Endothelial cell of umbilical vein (primary cell): ENCODE measurements around the gene RIMKLB. TPM values are rescaled to one million over a fixed set of nuclear protein-coding genes. Genes with fewer than 3 reads are reported as not detected.

Experiments
- BruUV-seq: library from RNA; stranded (reverse); fragments of 400-500 nt; replicated peaks from 2 replicates; lab custom pipeline; 2021; lab: Mats Ljungman, UMichigan
- CTCF ChIA-PET: fragments of 300-600, 350-600 bp; sonication (Branson Sonifier 250); formaldehyde crosslinking; loops from one replicate; lab custom pipeline; 2021; ENCODE audit warnings: antibody characterized with exemption, inconsistent platforms; lab: Charles Lee
- POLR2A ChIA-PET: fragments of 300-600, 350-600 bp; sonication (Branson Sonifier 250); formaldehyde crosslinking; loops from one replicate; lab custom pipeline; 2021; ENCODE audit warnings: antibody characterized with exemption, inconsistent platforms; lab: Charles Lee
- DNase-seq: peaks from one replicate; pipeline ENCODE4 v3.0.0-alpha.2; 2011; ENCODE audit warnings: low read depth, low spot score
- FAIRE-seq: peaks from 2 replicates; lab custom pipeline; 2011; peaks lifted over from hg19 to GRCh38; lab: Jason Lieb, UNC
- H2AFZ ChIP-seq: 2 replicates; pipeline ENCODE4 v1.6.0; 2012; ENCODE audit warnings: low read depth, low read length, control low read depth, inconsistent platforms
- H3K27ac ChIP-seq: 2 replicates; pipeline ENCODE4 v1.5.1; 2011; ENCODE audit warnings: low read depth, mild to moderate bottlenecking, control low read depth, low read length, moderate library complexity; ENCODE audit not compliant: insufficient read depth
- H3K27me3 ChIP-seq, 2 experiments: 2 replicates each; pipeline versions ENCODE4 v1.6.0 to v1.6.1; 2011; ENCODE audit warnings: low read length in 2 of 2, mixed read lengths in 1 of 2; ENCODE audit not compliant: control insufficient read depth in 2 of 2, insufficient read depth in 2 of 2
- H3K36me3 ChIP-seq, 2 experiments: 2 replicates in 1 of 2; 3 replicates in 1 of 2; pipeline ENCODE4 v1.5.1; 2011; ENCODE audit warnings: low read length in 2 of 2, mild to moderate bottlenecking in 1 of 2, moderate library complexity in 1 of 2; ENCODE audit not compliant: control insufficient read depth in 2 of 2, insufficient read depth in 2 of 2; ENCODE audit errors: extremely low read depth in 1 of 2
- H3K4me1 ChIP-seq: 3 replicates; pipeline ENCODE4 v1.5.1; 2011; ENCODE audit warnings: mild to moderate bottlenecking, low read length; ENCODE audit not compliant: control insufficient read depth, insufficient read depth; ENCODE audit errors: extremely low read depth
- H3K4me2 ChIP-seq: 2 replicates; pipeline ENCODE4 v1.6.1; 2011; ENCODE audit warnings: low read length, control low read depth, mixed read lengths; ENCODE audit not compliant: insufficient read depth
- H3K4me3 ChIP-seq, 3 experiments: fragments of 200-600 bp in 1 of 3; sonication (generic), shearing (Covaris generic) in 1 of 3; replicated peaks in 1 of 3; 2 replicates each; pipeline ENCODE4 v1.5.1; 2011 to 2016; ENCODE audit warnings: control low read depth in 3 of 3, low read length in 3 of 3, mild to moderate bottlenecking in 2 of 3, inconsistent platforms in 1 of 3, low read depth in 1 of 3, moderate library complexity in 1 of 3; ENCODE audit not compliant: insufficient read depth in 1 of 3
- H3K79me2 ChIP-seq: 2 replicates; pipeline ENCODE4 v1.6.0; 2012; ENCODE audit warnings: low read length, inconsistent platforms; ENCODE audit not compliant: control insufficient read depth, insufficient read depth
- H3K9ac ChIP-seq: replicated peaks from 2 replicates; pipeline ENCODE3; 2011; ENCODE audit warnings: low read length, control low read depth; ENCODE audit not compliant: insufficient read depth; ENCODE audit errors: extremely low read depth
- H3K9me1 ChIP-seq: replicated peaks from 3 replicates; pipeline ENCODE4 v1.6.0; 2011; ENCODE audit warnings: mild to moderate bottlenecking, low read length; ENCODE audit not compliant: control insufficient read depth, insufficient read depth; ENCODE audit errors: extremely low read depth
- H3K9me3 ChIP-seq: replicated peaks from 2 replicates; pipeline ENCODE4 v1.5.1; 2012; ENCODE audit warnings: low read length, inconsistent platforms; ENCODE audit not compliant: control insufficient read depth, insufficient read depth
- H4K20me1 ChIP-seq: replicated peaks from 2 replicates; pipeline ENCODE3; 2011; ENCODE audit warnings: mild to moderate bottlenecking, low read length; ENCODE audit not compliant: control insufficient read depth, insufficient read depth; ENCODE audit errors: extremely low read depth
- EZH2 ChIP-seq: IDR thresholded peaks from 2 replicates; pipeline ENCODE4 v1.6.1; 2012; ENCODE audit warnings: borderline replicate concordance, low read depth, mild to moderate bottlenecking, moderate library complexity, low read length, inconsistent platforms; ENCODE audit not compliant: severe bottlenecking
- FOS ChIP-seq: IDR thresholded peaks from 2 replicates; pipeline ENCODE4 v1.6.1; 2011; ENCODE audit warnings: mild to moderate bottlenecking, low read length, moderate library complexity, borderline replicate concordance; ENCODE audit not compliant: insufficient read depth
- GATA2 ChIP-seq: IDR thresholded peaks from 2 replicates; pipeline ENCODE4 v1.7.0; 2011; ENCODE audit warnings: low read depth, mild to moderate bottlenecking, moderate library complexity, mixed read lengths, low read length; ENCODE audit not compliant: insufficient read length, insufficient read depth
- JUN ChIP-seq: IDR thresholded peaks from 2 replicates; pipeline ENCODE4 v1.6.1; 2011; ENCODE audit warnings: borderline replicate concordance, low read depth; ENCODE audit not compliant: insufficient read length, insufficient read depth
- MYC ChIP-seq: IDR thresholded peaks from one replicate; pipeline ENCODE4 v1.6.1; 2011; ENCODE audit warnings: mild to moderate bottlenecking, low read depth, low read length
- POLR2A ChIP-seq: IDR thresholded peaks from 2 replicates; pipeline ENCODE4 v1.6.1; 2012; ENCODE audit warnings: low read depth, mild to moderate bottlenecking, control low read depth, low read length
- POLR2AphosphoS5 ChIP-seq: IDR thresholded peaks from 2 replicates; pipeline ENCODE4 v1.6.1; 2012; ENCODE audit warnings: low read depth, mild to moderate bottlenecking, control low read depth, low read length, moderate library complexity; ENCODE audit not compliant: insufficient read depth
- dilution Hi-C: fragments of 300-500 bp; cut with MboI; formaldehyde crosslinking; loops from one replicate; pipeline ENCODE4 v1.15.0; 2019; ENCODE audit warnings: low sequenced_read_pairs; ENCODE audit not compliant: extremely low pct_ligation_motif_present
- intact Hi-C: fragments of 100-400 bp; cut with micrococcal nuclease; formaldehyde crosslinking; loops from one replicate; pipeline ENCODE4 v1.10.0; 2022
- polyA plus RNA-seq, 4 experiments: library from polyadenylated mRNA; depleted of rRNA in 3 of 4; stranded (reverse) in 3 of 4; unstranded in 1 of 4; fragments of >200 nt; gene quantifications; 2 replicates each; pipeline versions ENCODE4 v1.2.1 to v1.2.3, GENCODE V29; 2011 to 2012; ENCODE audit warnings: missing spikeins in 1 of 4
- total RNA-seq: library from RNA; stranded (reverse); gene quantifications from 2 replicates; pipeline ENCODE4 v1.2.3, GENCODE V29; 2021
- TF ChIP-seq, protein P1 (sequence below), 2 donors: IDR thresholded peaks; 1 replicate in 1 of 2; 2 replicates in 1 of 2; pipeline ENCODE4 v1.5.1; 2011; ENCODE audit warnings: low read length in 2 of 2, mild to moderate bottlenecking in 2 of 2, moderate library complexity in 2 of 2, control low read depth in 1 of 2, inconsistent platforms in 1 of 2, low read depth in 1 of 2; ENCODE audit not compliant: insufficient read depth in 1 of 2; ENCODE audit errors: extremely low read depth in 1 of 2
- TF ChIP-seq, protein P2 (sequence below): IDR thresholded peaks from 2 replicates; pipeline ENCODE4 v1.6.1; 2011; ENCODE audit not compliant: insufficient read depth, insufficient read length

RIMKLB gene
- total and polyA plus RNA-seq, 2 donors (not counting 3 experiments of a cell fraction or from before 2014, with no cell fraction given), result 35.5 to 64.3 TPM

DNA sequence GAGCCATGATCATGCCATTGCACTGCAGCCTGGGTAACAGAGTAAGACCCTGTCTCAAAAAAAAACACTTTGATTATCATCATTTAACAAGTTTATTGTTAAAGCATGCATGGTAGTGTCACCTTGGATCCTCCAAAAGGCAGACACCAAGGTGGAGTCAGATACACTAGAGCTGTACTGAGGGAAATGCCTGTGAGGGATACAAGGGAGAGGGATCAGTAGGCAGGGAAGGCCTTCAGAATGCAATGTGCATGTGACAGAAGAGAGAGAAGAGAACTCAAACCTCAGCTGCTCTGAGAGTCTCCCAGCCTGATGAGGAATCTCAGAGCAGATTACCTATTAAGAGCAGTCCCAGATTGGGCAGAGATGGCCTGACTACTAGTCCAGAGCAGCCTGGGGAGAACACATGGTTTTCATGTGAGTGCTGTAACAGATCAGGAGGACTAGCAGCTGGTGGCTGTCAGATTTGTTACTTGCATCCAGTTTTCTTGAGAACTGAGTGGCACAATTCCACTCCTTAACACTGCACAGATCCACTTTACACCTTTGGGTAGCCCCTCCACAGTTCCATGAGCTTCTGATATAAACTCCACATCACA is 86.6 kb downstream of the RIMKLB start:
- Histone ChIP-seq H3K36me3 (peaks cover 0 to 2% of the 10 kb centered on the region in 2 experiments), H4K20me1 (no peaks in the 10 kb centered on the region), H3K4me2 (no peak overlapping the region), H3K4me3 (no peak overlapping the region), H2AFZ (no peak overlapping the region), H3K79me2 (no peaks in the 10 kb centered on the region), H3K27me3 (no peaks in the 10 kb centered on the region), H3K9me1 (no peaks in the 10 kb centered on the region), H3K9ac (no peak overlapping the region), H3K9me3 (no peaks in the 10 kb centered on the region), H3K4me1 (peaks cover 1% of the 10 kb centered on the region), H3K27ac (no peak overlapping the region)
- CTCF ChIA-PET, result interaction anchor here (1.1 to 3.2 kb wide), 2 partner anchors 28 to 106 kb away, joined by 3 to 9 read pairs; no protein-coding TSS in a partner anchor
- dilution Hi-C loops, result no loop called here
- TF ChIP-seq FOS (no peak), EZH2 (no peak), POLR2AphosphoS5 (no peak), MYC (no peak), GATA2 (no peak), JUN (no peak), POLR2A (no peak)
- TF ChIP-seq, protein P1, sequence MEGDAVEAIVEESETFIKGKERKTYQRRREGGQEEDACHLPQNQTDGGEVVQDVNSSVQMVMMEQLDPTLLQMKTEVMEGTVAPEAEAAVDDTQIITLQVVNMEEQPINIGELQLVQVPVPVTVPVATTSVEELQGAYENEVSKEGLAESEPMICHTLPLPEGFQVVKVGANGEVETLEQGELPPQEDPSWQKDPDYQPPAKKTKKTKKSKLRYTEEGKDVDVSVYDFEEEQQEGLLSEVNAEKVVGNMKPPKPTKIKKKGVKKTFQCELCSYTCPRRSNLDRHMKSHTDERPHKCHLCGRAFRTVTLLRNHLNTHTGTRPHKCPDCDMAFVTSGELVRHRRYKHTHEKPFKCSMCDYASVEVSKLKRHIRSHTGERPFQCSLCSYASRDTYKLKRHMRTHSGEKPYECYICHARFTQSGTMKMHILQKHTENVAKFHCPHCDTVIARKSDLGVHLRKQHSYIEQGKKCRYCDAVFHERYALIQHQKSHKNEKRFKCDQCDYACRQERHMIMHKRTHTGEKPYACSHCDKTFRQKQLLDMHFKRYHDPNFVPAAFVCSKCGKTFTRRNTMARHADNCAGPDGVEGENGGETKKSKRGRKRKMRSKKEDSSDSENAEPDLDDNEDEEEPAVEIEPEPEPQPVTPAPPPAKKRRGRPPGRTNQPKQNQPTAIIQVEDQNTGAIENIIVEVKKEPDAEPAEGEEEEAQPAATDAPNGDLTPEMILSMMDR (IDR thresholded peaks at IDR 0.05; ENCODE audit: extremely low read depth in 1 of 2, insufficient read depth in 1 of 2, low read depth in 1 of 2, low read length in 2 of 2), result no peak
- TF ChIP-seq, protein P2, sequence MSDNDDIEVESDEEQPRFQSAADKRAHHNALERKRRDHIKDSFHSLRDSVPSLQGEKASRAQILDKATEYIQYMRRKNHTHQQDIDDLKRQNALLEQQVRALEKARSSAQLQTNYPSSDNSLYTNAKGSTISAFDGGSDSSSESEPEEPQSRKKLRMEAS, result no peak
- POLR2A ChIA-PET, result no interaction called here
- no TSS peak for BruUV-seq
- FAIRE-seq (no peak), DNase-seq (no peak)
- intact Hi-C loops, result no loop called here
